HG02571 (cell line): ENCODE results near the gene RBFOX1.
"Not testable (repeated sequence)": the region's sequence is repeated elsewhere in the genome, so short reads cannot be mapped to it uniquely, and the experiment has no call there.

Experiments
- ATAC-seq: cut with Tn5 transposase; IDR thresholded peaks from one replicate; pipeline ENCODE4 v1.9.1; 2021; ENCODE audit warnings: mild to moderate bottlenecking, moderate library complexity; ENCODE audit not compliant: unreplicated experiment

RBFOX1 gene

DNA sequence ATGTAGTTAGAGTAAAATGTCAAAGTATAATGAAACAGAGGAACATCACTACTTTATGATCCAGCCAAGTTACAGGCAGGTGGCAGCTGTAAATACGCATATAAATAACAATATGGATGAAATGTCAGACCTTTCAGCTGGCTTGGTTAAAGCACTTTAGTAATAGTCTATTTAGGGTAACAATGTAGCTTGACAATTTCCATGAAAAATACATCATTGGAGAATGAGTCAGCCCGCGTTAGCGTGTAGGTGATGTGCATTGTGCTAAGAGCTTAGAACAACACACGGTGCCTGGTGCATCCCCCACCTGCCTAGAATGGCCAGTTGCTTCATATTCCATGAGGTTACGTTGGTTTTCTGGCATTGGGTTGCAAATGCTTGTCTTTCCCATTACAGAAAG lies 119.4 kb downstream of the RBFOX1 start:
- ATAC-seq: no peak

DNA sequence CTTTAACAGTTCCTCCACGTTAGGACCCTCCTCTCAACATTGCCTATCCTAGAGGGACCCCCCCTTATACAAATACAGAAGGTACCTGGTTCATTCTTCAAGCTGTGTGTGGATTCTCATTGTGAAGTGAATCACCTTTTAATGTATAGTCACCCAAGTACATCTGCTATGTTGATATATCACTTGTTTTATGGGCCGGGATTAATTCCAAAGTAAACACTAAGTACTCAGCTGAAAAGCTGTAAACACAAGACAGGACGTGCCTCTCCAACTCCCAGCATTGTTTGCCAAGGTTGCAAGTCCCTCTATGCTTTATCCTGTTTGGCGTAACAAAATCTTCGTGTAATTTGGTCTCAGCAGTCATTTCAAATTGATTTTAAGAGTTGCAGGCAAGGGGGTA lies 123.6 kb downstream of the RBFOX1 start:
- no peak for ATAC-seq

- ATAC-seq: no peak
Observed at GRCh38 chr16:7458144-7458543, 125.5 kb downstream of the RBFOX1 start.

GRCh38 chr16:7470344-7470743 lies 137.7 kb downstream of the RBFOX1 start:
- no peak for ATAC-seq

GRCh38 chr16:7471268-7471667 lies 138.6 kb downstream of the RBFOX1 start:
- ATAC-seq: no peak

- no peak for ATAC-seq
Observed at GRCh38 chr16:7482032-7482431, 149.4 kb downstream of the RBFOX1 start.

DNA sequence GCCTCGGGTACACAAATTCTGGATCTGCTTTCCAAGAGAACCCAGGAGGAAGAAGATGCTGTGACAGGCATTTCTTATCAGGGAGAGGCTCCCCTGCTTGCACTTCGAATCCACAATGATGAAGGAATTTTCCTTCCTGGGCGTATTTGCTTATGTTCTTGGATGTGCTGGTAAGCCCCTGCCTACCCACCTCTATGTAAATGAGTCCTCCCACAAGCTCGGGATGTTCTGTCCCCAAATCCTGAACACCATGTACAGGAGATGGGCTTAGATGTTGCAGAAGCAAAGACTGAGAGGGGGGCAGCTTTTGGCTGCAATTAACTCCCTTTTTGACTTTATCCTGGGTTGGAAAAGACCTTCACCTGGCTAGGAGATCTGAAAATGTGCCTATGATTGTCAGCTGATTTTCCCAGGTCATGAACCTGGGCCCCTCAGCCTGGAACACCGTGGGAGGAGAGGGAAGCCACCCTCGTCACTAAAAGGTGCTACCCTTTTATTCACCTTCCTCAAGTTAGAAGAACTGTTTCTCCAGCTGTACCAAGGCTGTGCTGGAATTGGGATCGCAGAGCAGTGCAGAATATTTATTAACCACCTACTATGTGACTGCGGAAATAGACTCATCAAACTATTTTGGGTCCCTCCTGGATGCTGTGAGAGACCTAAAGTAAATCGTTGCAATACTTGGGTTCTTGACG lies 150.1 kb downstream of the RBFOX1 start:
- no peak for ATAC-seq

GRCh38 chr16:7487574-7488323 lies 155.1 kb downstream of the RBFOX1 start:
- ATAC-seq: no peak

- ATAC-seq: no peak
Observed at GRCh38 chr16:7492122-7492521, 159.5 kb downstream of the RBFOX1 start.

GRCh38 chr16:7493133-7493532 lies 160.5 kb downstream of the RBFOX1 start:
- no peak for ATAC-seq

DNA sequence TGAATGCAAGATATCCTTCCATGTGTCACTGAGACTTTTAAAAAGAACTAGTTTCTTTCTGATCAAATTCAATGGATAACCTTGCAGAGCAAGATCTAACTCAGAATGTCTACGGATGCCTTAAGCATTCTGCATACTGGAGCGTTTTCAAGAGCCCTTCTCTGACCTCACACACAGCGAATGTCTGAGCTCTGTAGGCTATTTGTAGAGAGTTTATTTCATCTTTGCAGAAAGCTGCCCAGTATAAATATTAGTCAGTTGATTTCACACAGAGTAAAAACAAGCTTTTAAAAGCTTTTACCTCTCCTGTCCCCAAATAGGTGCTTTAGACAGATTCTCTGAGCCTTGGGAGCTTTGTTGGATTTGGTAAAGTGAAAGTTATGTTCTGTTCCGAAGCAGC lies 165.0 kb downstream of the RBFOX1 start:
- no peak for ATAC-seq

DNA sequence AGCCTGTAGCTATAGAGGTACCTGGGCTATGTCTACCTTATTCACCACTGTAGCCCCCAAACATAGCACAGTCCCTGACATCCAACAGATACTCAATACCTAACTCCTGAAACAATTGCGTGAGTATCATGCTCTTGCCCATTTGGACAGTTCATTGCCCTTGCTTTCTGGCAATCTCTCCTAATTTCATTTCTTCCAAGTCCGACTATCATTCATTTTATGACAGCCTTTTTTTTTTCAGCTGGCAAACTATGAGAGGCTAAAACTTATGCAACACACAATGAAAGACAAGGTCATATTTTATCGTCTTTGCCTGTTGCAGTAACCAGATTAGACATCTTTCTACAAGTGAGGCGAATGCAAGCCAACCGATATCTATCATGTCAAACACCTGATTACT lies 169.2 kb downstream of the RBFOX1 start:
- no peak for ATAC-seq

GRCh38 chr16:7502591-7503157 lies 170.0 kb downstream of the RBFOX1 start:
- ATAC-seq: not testable (repeated sequence)

DNA sequence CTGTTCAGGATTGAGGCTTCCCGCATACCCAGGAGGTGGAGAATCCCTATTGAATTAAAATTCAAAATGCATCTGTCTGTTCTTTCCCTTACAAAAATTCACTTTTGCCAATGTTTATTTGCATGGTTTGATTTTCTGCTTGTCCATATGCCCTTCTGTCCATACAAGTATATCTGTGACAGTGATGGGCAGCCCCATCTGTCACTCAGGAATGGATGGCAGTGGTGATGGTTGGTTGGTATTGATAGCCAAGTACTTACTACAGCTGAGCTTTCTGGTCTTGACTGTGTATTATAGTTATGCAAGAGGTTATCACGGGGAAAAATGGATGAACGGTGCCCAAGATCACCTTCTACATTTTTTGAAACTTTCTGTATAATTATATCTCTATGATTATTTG lies 171.0 kb downstream of the RBFOX1 start:
- ATAC-seq: no peak

DNA sequence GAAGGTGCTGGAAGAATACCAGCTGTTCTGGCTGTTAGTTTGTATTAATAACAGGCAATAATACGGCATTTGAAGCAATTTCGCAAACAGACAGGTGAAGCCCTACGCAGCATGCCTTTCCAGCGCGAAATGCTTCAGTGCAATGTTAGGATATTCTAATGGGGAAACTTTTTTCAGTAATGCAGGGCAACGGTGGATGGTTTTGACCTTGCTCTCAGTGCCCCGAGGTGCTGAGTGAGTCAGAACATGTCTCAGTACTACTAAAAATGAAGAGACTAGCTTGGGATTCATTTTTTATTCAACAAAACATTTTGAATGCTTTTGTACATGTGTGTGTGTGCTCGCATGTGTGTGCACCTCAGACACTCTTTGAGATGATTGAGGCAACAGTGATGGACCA lies 172.2 kb downstream of the RBFOX1 start:
- ATAC-seq: no peak

DNA sequence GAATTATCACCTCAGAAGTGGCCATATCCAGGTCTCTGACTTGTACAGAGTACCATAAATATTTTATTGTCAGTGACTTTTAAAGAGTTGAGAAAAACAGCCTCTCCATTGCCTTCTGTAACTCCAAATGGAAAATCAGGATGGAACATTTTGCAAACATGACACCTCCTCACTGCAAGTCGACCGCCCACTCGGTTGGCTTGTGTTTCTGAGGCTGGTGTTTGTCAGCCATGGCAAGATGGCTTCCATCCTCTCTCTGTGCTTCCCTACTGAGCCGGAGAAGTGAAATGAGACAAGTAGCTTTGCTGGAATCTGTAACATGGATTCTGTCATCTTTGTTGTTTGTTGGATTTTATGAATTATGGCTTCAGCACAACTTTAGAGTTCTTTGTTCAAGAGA lies 172.8 kb downstream of the RBFOX1 start:
- no peak for ATAC-seq

DNA sequence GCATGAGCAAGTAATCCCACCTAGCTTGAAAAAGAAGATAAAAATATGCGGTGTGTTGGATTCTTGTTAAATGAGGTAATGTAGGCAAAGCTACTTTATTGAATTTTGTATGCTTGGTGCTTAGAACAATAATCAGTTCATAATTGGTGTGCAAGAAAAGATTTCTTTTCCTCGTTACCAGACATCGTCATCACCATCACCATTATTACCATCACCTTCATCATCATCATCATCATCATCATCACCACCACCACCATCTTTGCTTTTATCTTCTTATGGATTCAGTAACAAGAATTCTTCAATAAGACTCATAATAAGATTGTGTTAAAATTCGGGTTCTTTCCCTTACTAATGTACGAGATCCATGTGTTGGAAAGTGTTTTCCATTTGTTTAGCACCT lies 173.7 kb downstream of the RBFOX1 start:
- ATAC-seq: no peak

GRCh38 chr16:7508656-7509055 lies 176.0 kb downstream of the RBFOX1 start:
- no peak for ATAC-seq

GRCh38 chr16:7509963-7510601 lies 177.4 kb downstream of the RBFOX1 start:
- no peak for ATAC-seq

DNA sequence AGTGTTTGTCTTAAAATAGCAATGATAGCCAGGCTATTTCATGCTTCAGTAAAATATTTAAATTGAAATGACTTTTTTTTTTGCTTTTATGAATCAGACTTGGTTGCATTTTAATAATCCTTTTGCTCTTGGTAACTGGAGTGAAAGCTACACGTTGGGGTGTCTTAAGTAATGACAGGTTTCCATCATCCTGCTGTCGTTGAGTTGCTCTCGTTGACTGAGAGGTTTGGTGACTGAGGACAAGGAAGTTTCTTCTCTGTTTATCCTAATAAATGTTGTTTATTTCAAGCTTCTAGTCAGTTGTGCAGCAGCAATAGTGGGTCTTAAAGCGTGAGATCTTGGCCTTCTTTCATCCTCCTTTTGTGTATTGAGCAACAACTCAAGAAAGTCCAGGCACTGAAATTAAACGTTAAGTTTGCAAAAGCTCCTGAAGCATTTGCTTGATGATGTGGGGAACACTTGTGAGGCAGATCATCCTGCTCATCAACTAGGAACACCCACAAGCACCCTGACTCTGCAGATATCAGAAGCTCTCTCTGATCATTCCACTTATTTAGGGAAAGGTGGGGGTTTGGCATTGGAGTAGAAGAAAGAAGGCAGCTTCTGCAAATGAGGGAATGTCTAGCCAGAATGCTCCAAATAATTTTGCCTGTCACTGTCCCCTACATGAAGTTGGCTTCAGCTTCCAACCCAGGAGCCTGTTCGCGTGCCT lies 179.1 kb downstream of the RBFOX1 start:
- no peak for ATAC-seq

GRCh38 chr16:7512503-7512902 lies 179.9 kb downstream of the RBFOX1 start:
- ATAC-seq: no peak
